ENCODE results near the gene PHF1.
"Not testable (repeated sequence)": the region's sequence is repeated elsewhere in the genome, so short reads cannot be mapped to it uniquely, and the experiment has no call there.

GRCh38 chr6:33371901-33372300 is 38.9 kb upstream of the PHF1 start:
- not testable (repeated sequence) for TF ChIP-seq CTCF, MAX (IDR thresholded peaks at IDR 0.05; ENCODE audit: low read depth, low read length)

All from NB4 (cell line).